Measurements from ENCODE around the gene KAT6B.

DNA sequence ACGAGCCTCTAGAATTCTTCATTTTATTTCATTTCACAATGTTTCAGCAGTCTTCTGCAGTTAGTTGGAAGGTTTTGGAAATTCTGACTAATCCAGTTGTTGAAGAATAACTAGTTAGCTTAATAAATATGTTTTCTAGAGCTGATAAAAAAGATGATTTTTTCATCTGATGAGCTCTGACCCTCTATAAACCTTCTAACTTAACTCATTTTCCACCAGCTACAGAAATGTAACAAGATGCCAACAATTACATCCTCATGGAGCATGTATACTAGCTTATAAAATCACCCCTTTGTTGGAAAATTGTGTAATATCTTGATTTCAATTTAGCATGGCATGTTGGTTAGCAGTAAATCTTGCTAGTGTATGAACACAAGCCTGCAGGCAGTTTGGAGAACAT lies 33.1 kb downstream of the KAT6B start:
- TF ChIP-seq, protein P1, sequence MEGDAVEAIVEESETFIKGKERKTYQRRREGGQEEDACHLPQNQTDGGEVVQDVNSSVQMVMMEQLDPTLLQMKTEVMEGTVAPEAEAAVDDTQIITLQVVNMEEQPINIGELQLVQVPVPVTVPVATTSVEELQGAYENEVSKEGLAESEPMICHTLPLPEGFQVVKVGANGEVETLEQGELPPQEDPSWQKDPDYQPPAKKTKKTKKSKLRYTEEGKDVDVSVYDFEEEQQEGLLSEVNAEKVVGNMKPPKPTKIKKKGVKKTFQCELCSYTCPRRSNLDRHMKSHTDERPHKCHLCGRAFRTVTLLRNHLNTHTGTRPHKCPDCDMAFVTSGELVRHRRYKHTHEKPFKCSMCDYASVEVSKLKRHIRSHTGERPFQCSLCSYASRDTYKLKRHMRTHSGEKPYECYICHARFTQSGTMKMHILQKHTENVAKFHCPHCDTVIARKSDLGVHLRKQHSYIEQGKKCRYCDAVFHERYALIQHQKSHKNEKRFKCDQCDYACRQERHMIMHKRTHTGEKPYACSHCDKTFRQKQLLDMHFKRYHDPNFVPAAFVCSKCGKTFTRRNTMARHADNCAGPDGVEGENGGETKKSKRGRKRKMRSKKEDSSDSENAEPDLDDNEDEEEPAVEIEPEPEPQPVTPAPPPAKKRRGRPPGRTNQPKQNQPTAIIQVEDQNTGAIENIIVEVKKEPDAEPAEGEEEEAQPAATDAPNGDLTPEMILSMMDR (conservative IDR thresholded peaks at IDR 0.05 in 1 of 2, IDR thresholded peaks at IDR 0.05 in 1 of 2; ENCODE audit: low read depth in 1 of 2, low read length in 2 of 2) = no peak
- TF ChIP-seq EZH2 (IDR thresholded peaks at IDR 0.05; ENCODE audit: low read length, missing control alignments) = no peak

Measured in fibroblast of lung (primary cell).